ENCODE data around the gene OR11G2.
"Not testable (repeated sequence)": the region's sequence is repeated elsewhere in the genome, so short reads cannot be mapped to it uniquely, and the experiment has no call there.

Gene OR11G2, protein sequence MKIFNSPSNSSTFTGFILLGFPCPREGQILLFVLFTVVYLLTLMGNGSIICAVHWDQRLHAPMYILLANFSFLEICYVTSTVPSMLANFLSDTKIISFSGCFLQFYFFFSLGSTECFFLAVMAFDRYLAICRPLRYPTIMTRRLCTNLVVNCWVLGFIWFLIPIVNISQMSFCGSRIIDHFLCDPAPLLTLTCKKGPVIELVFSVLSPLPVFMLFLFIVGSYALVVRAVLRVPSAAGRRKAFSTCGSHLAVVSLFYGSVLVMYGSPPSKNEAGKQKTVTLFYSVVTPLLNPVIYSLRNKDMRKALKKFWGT

DNA sequence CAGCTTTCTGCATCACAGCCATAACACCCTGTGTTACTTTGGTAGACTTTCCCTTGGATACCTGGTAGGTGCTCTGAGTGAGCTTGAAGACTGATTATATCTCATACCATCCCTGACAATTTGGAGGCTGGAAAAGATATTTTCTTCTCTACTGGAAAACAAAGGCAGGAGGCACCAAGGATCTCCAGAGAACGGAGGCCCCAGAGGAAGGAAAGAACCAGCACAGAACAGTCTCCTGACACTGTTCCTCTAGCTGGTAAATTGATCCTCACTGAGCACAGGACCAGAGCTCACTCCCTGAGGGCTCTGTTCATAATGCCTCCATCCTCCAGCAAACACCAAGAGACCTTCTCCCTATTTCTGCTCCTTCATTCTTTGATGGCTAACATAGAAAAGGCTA is at the start of gene OR11G2:
Gene OR11G2 (plus strand): TSS at position 301 of the 400 bp plus-strand sequence. CDS start 6,542 bp downstream, outside the sequence.
- no peak for DNase-seq (ENCODE audit: low read depth in 2 of 2, low spot score in 1 of 2)

DNA sequence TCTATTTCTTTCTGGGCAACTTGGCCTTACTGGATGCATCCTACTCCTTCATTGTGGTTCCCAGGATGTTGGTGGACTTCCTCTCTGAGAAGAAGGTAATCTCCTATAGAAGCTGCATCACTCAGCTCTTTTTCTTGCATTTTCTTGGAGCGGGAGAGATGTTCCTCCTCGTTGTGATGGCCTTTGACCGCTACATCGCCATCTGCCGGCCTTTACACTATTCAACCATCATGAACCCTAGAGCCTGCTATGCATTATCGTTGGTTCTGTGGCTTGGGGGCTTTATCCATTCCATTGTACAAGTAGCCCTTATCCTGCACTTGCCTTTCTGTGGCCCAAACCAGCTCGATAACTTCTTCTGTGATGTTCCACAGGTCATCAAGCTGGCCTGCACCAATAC is 46.8 kb upstream of the OR11G2 start:
- DNase-seq (ENCODE audit: low read depth in 2 of 2, low spot score in 1 of 2) = no peak

DNA sequence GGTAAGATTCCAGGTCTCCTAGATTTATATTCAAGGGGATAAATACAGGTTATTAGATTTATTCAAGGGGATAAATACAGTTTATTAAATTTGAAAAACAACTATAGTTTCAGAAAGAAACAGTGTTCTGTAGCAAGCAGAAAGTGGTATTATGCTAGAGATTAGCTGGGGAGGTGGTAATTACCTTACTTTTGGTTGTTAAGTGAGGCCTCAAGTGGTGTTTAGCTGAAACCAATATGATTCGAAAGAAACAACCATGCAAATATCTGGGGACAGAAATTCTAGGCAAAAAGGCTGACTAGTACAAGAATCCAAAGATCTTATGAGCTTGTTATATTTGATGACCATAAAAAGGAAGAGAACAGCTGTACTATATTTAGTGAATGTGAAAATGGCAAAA is 45.9 kb upstream of the OR11G2 start:
- no peak for DNase-seq (ENCODE audit: low read depth in 2 of 2, low spot score in 1 of 2)

DNA sequence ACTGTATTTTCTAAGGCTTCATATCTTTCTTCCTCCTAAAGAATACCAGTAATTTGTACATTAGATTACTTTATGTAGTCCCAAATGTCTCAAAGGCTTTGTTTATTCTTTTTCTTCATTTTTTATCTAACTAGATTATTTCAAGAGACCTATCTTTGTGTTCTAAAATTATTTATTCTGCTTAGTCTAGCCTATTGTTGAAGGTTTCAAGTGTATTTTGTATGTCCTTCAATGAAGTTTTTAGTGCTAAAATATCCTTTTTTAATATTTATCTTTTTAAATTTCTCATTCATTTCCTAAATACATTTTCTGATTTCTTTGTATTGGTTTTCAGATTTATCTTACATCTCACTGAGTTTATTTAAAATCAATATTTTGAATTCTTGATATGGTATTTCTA is 26.2 kb upstream of the OR11G2 start:
- DNase-seq (ENCODE audit: low read depth in 2 of 2, low spot score in 1 of 2) = no peak

DNA sequence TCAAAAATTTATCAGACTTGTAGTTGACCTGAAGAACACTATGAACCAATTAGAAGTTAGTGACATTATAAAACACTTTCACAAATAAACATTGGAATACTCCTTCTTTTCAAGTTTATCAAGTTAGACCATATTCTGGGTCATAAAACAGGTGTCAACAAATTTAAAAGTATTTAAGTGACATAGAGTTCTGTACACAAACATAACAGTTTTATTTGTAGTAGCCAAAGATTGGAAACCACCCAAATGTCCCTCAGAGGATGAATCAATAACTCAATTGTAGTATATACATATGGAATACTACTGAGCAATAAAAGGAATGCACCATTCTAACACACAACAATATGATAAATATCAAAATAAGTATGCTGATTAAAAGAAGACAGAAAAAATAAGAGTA is 23.6 kb upstream of the OR11G2 start:
- no peak for DNase-seq (ENCODE audit: low read depth in 2 of 2, low spot score in 1 of 2)

GRCh38 chr14:20169852-20170251 is 20.8 kb upstream of the OR11G2 start:
- not testable (repeated sequence) for DNase-seq (ENCODE audit: low read depth in 2 of 2, low spot score in 1 of 2)

DNA sequence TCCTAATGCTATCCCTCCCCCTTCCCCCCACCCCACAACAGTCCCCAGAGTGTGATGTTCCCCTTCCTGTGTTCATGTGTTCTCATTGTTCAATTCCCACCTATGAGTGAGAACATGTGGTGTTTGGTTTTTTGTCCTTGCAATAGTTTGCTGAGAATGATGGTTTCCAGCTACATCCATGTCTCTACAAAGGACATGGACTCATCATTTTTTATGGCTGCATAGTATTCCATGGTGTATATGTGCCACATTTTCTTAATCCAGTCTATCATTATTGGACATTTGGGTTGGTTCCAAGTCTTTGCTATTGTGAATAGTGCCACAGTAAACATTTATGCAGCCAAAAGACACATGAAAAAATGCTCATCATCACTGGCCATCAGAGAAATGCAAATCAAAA is 16.5 kb upstream of the OR11G2 start:
- not testable (repeated sequence) for DNase-seq (ENCODE audit: low read depth in 2 of 2, low spot score in 1 of 2)

DNA sequence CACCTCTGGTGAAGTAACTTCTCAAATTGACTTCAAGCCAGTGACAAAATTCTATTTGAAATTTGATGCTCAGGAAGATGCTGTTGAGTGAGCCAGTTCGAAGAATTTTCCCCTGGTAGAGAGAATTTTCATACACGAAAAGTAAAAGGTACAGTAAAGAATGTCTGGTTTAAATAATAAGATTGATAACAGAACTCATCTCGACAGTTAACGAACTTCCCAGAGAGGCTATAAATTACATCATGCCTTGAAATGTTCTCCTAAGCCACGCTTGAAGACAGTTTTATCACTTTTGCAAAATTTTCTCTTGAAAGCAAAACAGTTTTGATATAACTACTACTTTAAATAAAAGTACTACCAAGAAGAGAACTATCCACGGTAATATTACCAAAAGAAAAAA is 14.4 kb upstream of the OR11G2 start:
- DNase-seq (ENCODE audit: low read depth in 2 of 2, low spot score in 1 of 2) = no peak

DNA sequence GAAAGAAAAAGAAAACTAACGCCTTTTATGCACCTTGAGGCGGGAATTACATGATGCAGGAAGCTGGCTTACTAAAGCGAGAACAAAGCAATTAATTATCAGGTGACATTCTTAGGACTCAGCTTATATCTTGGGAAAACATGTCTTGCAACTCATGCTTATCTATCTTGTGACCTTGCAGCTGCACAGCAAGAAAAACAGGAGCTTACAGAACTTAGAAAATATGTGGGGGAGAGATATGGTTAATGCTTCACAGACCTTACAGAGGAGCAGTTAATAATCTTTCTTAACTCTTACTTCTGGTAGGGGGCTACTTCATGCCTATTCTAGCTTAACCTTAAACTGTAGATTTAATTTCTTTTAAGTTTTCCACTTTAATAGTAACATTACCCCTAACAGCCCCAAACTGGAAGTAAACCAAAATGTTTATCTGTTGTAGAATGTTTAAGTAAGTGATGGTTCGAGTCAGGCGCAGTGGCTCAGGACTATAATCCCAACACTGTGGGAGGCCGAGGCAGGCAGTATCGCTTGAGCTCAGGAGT is 13.2 kb upstream of the OR11G2 start:
- no peak for DNase-seq (ENCODE audit: low read depth in 2 of 2, low spot score in 1 of 2)

- DNase-seq (ENCODE audit: low read depth in 2 of 2, low spot score in 1 of 2) = no peak
Observed at GRCh38 chr14:20179218-20179617, 11.5 kb upstream of the OR11G2 start.

DNA sequence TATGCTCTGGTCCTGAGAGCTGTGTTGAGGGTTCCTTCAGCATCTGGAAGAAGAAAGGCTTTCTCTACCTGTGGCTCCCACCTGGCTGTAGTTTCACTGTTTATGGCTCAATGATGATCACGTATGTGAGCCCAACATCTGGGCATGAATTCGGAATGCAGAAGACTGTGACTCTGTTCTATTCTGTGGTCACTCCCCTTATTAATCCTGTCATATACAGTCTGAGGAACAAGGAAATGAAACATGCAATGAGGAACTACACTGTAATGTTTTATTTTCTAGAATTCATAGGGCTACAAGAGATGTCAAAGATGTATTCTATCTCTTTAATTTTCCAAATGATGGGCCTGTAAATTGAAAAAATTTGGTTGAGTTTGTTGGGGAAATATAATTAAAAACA is 10.8 kb upstream of the OR11G2 start:
- DNase-seq (ENCODE audit: low read depth in 2 of 2, low spot score in 1 of 2) = no peak

DNA sequence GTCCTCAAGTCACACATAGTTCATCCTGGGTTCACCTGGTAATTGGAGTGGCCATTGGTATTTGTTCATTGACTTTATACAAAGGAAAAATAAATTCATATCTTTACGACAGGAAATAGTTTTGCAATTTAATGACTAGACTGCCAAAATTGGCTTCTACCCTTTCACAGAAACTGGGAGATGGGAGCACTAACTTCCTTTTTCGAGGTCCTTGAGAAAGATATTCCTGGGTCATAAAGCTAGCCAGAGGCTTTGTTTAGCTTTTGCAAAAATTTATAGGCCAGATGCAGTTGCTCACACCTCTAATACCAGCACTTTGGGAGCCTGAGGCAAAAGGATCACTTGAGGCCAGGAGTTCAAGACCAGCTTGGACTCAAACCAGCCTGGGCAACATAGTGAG is 10.2 kb upstream of the OR11G2 start:
- no peak for DNase-seq (ENCODE audit: low read depth in 2 of 2, low spot score in 1 of 2)

DNA sequence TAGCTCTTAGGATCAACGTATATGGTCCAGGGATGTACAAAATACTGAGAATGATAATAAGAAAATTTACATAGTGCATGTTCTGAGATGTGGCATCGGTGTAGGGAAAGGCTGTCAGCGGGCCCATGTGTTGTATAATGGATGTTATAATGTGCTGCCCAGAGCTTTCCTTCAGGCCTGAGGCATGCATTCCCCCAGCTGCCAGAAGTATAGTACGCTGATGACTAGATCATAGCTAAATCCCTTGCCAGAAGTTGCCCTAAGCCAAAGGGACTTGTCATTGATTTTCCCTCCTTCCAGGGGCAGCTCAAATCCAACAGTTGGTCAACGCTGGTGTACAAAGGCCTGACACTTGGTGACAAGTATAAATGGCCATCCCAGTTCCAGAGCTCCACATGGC is 6.5 kb upstream of the OR11G2 start:
- no peak for DNase-seq (ENCODE audit: low read depth in 2 of 2, low spot score in 1 of 2)

DNA sequence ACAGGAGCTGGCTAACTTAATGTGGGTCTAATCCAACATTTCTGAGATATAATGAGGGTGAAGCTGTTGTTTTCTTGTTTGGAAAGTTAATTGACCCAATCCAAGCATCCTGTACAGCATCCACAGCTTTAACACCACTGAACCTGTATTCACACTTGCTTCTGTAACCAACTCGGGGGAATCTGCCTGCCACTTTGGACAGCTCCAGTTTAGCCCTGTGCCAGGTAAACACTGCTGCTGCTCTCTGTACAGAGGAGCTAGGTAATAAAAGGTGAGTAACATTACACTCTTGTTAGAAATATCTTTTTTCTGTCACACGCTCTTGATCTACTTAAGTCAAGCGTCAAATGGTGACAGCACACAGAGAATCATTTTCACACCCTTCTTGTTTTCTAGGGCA is 700 bp downstream of the OR11G2 start:
- DNase-seq (ENCODE audit: low read depth in 2 of 2, low spot score in 1 of 2) = no peak

GRCh38 chr14:20194101-20194500 is 3.4 kb downstream of the OR11G2 start:
- DNase-seq (ENCODE audit: low read depth in 2 of 2, low spot score in 1 of 2) = no peak

DNA sequence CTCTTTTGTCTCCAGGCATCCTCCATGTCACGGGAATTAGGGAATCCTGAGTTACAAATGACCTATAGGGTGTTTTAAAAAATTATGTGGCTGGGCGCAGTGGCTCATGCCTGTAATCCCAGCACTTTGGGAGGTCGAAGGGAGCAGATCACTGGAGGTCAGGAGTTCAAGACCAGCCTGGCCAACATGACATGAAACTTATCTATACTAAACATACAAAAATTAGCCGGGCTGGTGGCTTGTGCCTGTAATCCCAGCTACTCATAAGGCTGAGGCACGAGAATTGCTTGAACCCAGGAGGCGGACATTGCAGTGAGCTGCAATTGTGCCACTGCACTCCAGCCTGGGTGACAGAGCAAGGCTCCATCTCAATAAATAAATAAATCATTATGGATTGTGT is 4.5 kb downstream of the OR11G2 start:
- DNase-seq (ENCODE audit: low read depth in 2 of 2, low spot score in 1 of 2) = not testable (repeated sequence)

GRCh38 chr14:20195911-20196310 is 5.2 kb downstream of the OR11G2 start:
- DNase-seq (ENCODE audit: low read depth in 2 of 2, low spot score in 1 of 2) = no peak

DNA sequence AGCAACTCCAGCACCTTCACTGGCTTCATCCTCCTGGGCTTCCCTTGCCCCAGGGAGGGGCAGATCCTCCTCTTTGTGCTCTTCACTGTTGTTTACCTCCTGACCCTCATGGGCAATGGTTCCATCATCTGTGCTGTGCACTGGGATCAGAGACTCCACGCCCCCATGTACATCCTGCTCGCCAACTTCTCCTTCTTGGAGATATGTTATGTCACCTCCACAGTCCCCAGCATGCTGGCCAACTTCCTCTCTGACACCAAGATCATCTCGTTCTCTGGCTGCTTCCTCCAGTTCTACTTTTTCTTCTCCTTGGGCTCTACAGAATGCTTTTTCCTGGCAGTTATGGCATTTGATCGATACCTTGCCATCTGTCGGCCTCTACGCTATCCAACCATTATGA is 6.8 kb downstream of the OR11G2 start:
- DNase-seq (ENCODE audit: low read depth in 2 of 2, low spot score in 1 of 2) = no peak

DNA sequence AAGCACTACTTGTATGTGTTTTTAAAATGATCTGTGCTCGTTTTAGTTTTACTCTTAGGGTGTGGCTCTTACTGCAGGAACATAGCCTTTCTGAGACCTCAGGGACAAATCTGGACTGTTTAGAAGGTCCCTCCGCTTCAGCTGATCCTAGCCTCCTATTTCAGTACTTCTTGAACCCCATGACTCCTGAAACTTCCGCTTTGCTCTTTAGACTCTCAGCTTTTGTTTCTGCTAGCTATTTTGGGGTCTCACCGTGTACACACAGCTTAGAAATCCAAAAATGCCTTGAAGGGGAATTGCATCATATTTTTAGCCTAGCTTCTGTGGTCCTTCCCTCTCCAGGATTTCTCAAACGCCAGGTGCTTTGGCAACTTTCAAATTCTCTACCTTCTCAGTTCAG is 8.3 kb downstream of the OR11G2 start:
- DNase-seq (ENCODE audit: low read depth in 2 of 2, low spot score in 1 of 2) = no peak

GRCh38 chr14:20204721-20205120 is 14.0 kb downstream of the OR11G2 start:
- DNase-seq (ENCODE audit: low read depth in 2 of 2, low spot score in 1 of 2) = no peak

DNA sequence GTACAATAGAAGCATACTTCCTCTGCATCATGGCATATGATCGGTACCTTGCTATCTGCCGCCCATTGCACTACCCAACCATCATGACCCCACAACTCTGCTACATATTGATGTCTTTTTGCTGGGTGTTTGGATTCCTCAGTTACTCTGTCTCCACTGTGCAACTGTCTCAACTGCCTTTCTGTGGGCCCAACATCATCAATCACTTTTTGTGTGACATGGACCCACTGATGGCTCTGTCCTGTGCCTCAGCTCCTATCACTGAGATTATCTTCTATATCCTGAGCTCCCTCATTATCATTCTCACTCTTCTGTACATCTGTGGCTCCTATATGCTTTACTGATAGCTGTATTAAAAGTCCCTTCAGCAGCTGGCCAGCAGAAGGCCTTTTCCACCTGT is 18.9 kb downstream of the OR11G2 start:
- DNase-seq (ENCODE audit: low read depth in 2 of 2, low spot score in 1 of 2) = no peak

DNA sequence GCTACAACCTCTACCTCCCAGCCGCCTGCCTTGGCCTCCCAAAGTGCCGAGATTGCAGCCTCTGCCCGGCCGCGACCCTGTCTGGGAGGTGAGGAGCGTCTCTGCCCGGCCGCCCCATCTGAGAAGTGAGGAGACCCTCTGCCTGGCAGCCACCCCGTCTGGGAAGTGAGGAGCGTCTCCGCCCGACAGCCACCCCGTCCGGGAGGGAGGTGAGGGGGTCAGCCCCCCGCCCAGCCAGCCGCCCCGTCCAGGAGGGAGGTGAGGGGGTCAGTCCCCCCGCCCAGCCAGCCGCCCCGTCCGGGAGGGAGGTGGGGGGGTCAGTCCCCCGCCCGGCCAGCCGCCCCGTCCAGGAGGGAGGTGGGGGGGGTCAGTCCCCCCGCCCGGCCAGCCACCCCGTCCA is 21.7 kb downstream of the OR11G2 start:
- not testable (repeated sequence) for DNase-seq (ENCODE audit: low read depth in 2 of 2, low spot score in 1 of 2)

- DNase-seq (ENCODE audit: low read depth in 2 of 2, low spot score in 1 of 2) = no peak
Observed at GRCh38 chr14:20215196-20215595, 24.5 kb downstream of the OR11G2 start.

All from stimulated activated CD8-positive, alpha-beta memory T cell treated with anti-CD3 and anti-CD28 coated beads, Interleukin-4, amount 100 ng/mL, for 4 hours (primary cell).